ENCODE results near the gene PLAC8. TPM values are rescaled to one million over a fixed set of nuclear protein-coding genes. Genes with fewer than 3 reads are reported as not detected.
"Not testable (repeated sequence)": the region's sequence is repeated elsewhere in the genome, so short reads cannot be mapped to it uniquely, and the experiment has no call there.

PLAC8 gene
- total RNA-seq (2014; rRNA removed; shearing (Covaris generic); ENCODE audit: low replicate concordance): not detected in 2 replicates

- DNase-seq: no peak
- no peaks in the 10 kb centered on the region for H3K36me3 ChIP-seq
- no peak within 1 kb of the TSS for H3K4me3 ChIP-seq
- H3K9me3 ChIP-seq: no peaks in the 10 kb centered on the region
- H3K27me3 ChIP-seq: no peaks in the 10 kb centered on the region
These were observed at the start of gene PLAC8 for GRCh38 chr4:83114576-83114975. Gene PLAC8 (minus strand): TSS chr4:83114729. CDS start chr4:83107921, 6,808 bp downstream.

GRCh38 chr4:83153417-83153816 lies 38.9 kb upstream of the PLAC8 start:
- Histone ChIP-seq H3K27me3 (no peaks in the 10 kb centered on the region), H3K9me3 (no peaks in the 10 kb centered on the region), H3K4me3 (no peak overlapping the region), H3K36me3 (no peaks in the 10 kb centered on the region)
- no peak for DNase-seq

- Histone ChIP-seq H3K9me3 (no peaks in the 10 kb centered on the region), H3K36me3 (no peaks in the 10 kb centered on the region), H3K27me3 (no peaks in the 10 kb centered on the region), H3K4me3 (no peak overlapping the region)
- no peak for DNase-seq
These were observed 38.2 kb upstream of the PLAC8 start for GRCh38 chr4:83152746-83153145.

- no peaks in the 10 kb centered on the region for H3K27me3 ChIP-seq
- no peaks in the 10 kb centered on the region for H3K36me3 ChIP-seq
- no peaks in the 10 kb centered on the region for H3K9me3 ChIP-seq
These were observed 37.1 kb upstream of the PLAC8 start for GRCh38 chr4:83151651-83152050.

GRCh38 chr4:83150653-83151330 lies 36.3 kb upstream of the PLAC8 start:
- no peak for DNase-seq
- Histone ChIP-seq H3K9me3 (no peaks in the 10 kb centered on the region), H3K36me3 (no peaks in the 10 kb centered on the region), H3K27me3 (no peaks in the 10 kb centered on the region), H3K4me3 (no peak overlapping the region)

More at GRCh38 chr4:83151651-83152050, 37.1 kb upstream of the PLAC8 start:
- no peak overlapping the region for H3K4me3 ChIP-seq
- DNase-seq: no peak

GRCh38 chr4:83149865-83150652 lies 35.5 kb upstream of the PLAC8 start:
- H3K27me3 ChIP-seq: no peaks in the 10 kb centered on the region
- H3K9me3 ChIP-seq: no peaks in the 10 kb centered on the region
- H3K4me3 ChIP-seq: no peak overlapping the region
- H3K36me3 ChIP-seq: no peaks in the 10 kb centered on the region
- no peak for DNase-seq

- Histone ChIP-seq H3K4me3 (no peak overlapping the region), H3K27me3 (no peaks in the 10 kb centered on the region), H3K9me3 (no peaks in the 10 kb centered on the region), H3K36me3 (no peaks in the 10 kb centered on the region)
- no peak for DNase-seq
These were observed 32.3 kb upstream of the PLAC8 start for GRCh38 chr4:83146841-83147240.

GRCh38 chr4:83145776-83146175 lies 31.2 kb upstream of the PLAC8 start:
- not testable (repeated sequence) for H3K27me3 ChIP-seq, H3K36me3 ChIP-seq, H3K4me3 ChIP-seq, H3K9me3 ChIP-seq, DNase-seq

GRCh38 chr4:83139514-83140156 lies 25.1 kb upstream of the PLAC8 start:
- DNase-seq: no peak
- H3K36me3 ChIP-seq: no peaks in the 10 kb centered on the region
- H3K4me3 ChIP-seq: no peak overlapping the region

GRCh38 chr4:83138946-83139345 lies 24.4 kb upstream of the PLAC8 start:
- Histone ChIP-seq H3K36me3 (no peaks in the 10 kb centered on the region), H3K27me3 (no peaks in the 10 kb centered on the region), H3K9me3 (0 out of 2 replicates have a peak, but pooled peaks cover 2% of the 10 kb centered on the region), H3K4me3 (no peak overlapping the region)
- no peak for DNase-seq

More at GRCh38 chr4:83139514-83140156, 25.1 kb upstream of the PLAC8 start:
- 0 out of 2 replicates have a peak, but pooled peaks cover 2% of the 10 kb centered on the region for H3K9me3 ChIP-seq
- no peaks in the 10 kb centered on the region for H3K27me3 ChIP-seq

GRCh38 chr4:83132065-83132464 lies 17.5 kb upstream of the PLAC8 start:
- Histone ChIP-seq H3K9me3 (no peaks in the 10 kb centered on the region), H3K27me3 (no peaks in the 10 kb centered on the region), H3K36me3 (no peaks in the 10 kb centered on the region), H3K4me3 (no peak overlapping the region)
- no peak for DNase-seq

GRCh38 chr4:83129264-83129663 lies 14.7 kb upstream of the PLAC8 start:
- no peak for DNase-seq
- H3K27me3 ChIP-seq: no peaks in the 10 kb centered on the region
- H3K9me3 ChIP-seq: no peaks in the 10 kb centered on the region

GRCh38 chr4:83128240-83128929 lies 13.9 kb upstream of the PLAC8 start:
- H3K4me3 ChIP-seq: no peak overlapping the region
- H3K36me3 ChIP-seq: no peaks in the 10 kb centered on the region
- peak; percentile 17 for DNase-seq
- no peaks in the 10 kb centered on the region for H3K9me3 ChIP-seq
- no peaks in the 10 kb centered on the region for H3K27me3 ChIP-seq

More at GRCh38 chr4:83129264-83129663, 14.7 kb upstream of the PLAC8 start:
- no peaks in the 10 kb centered on the region for H3K36me3 ChIP-seq
- no peak overlapping the region for H3K4me3 ChIP-seq

- H3K4me3 ChIP-seq: no peak overlapping the region
- H3K9me3 ChIP-seq: no peaks in the 10 kb centered on the region
- H3K27me3 ChIP-seq: no peaks in the 10 kb centered on the region
- no peaks in the 10 kb centered on the region for H3K36me3 ChIP-seq
- no peak for DNase-seq
These were observed 11.2 kb upstream of the PLAC8 start for GRCh38 chr4:83125738-83126141.

GRCh38 chr4:83124111-83124780 lies 9.7 kb upstream of the PLAC8 start:
- H3K27me3 ChIP-seq: no peaks in the 10 kb centered on the region
- H3K36me3 ChIP-seq: no peaks in the 10 kb centered on the region
- H3K9me3 ChIP-seq: no peaks in the 10 kb centered on the region
- no peak overlapping the region for H3K4me3 ChIP-seq
- peak; percentile 2 for DNase-seq

- Histone ChIP-seq H3K27me3 (no peaks in the 10 kb centered on the region), H3K36me3 (no peaks in the 10 kb centered on the region), H3K9me3 (no peaks in the 10 kb centered on the region), H3K4me3 (no peak overlapping the region)
- no peak for DNase-seq
These were observed 6.7 kb upstream of the PLAC8 start for GRCh38 chr4:83121246-83121645.
